ENCODE measurements around the gene LIMS4.
"Not testable (repeated sequence)": the region's sequence is repeated elsewhere in the genome, so short reads cannot be mapped to it uniquely, and the experiment has no call there.

Gene LIMS4

GRCh38 chr2:110449127-110449947 is 23.3 kb downstream of the LIMS4 start:
- not testable (repeated sequence) for DNase-seq

- DNase-seq = not testable (repeated sequence)
These were observed 26.0 kb downstream of the LIMS4 start for GRCh38 chr2:110446644-110447043.

GRCh38 chr2:110443305-110444005 is 29.2 kb downstream of the LIMS4 start:
- not testable (repeated sequence) for DNase-seq

- not testable (repeated sequence) for DNase-seq
These were observed 30.7 kb downstream of the LIMS4 start for GRCh38 chr2:110441905-110442304.

GRCh38 chr2:110434565-110434964 is 38.1 kb downstream of the LIMS4 start:
- not testable (repeated sequence) for DNase-seq

- not testable (repeated sequence) for DNase-seq
These were observed 46.9 kb downstream of the LIMS4 start for GRCh38 chr2:110425725-110426124.

GRCh38 chr2:110424421-110424820 is 48.2 kb downstream of the LIMS4 start:
- not testable (repeated sequence) for DNase-seq

GRCh38 chr2:110423574-110423962 is 49.0 kb downstream of the LIMS4 start:
- not testable (repeated sequence) for DNase-seq

GRCh38 chr2:110422852-110423573 is 49.6 kb downstream of the LIMS4 start:
- not testable (repeated sequence) for DNase-seq

GRCh38 chr2:110420641-110421354 is 51.8 kb downstream of the LIMS4 start:
- DNase-seq = not testable (repeated sequence)

GRCh38 chr2:110407142-110407541 is 65.5 kb downstream of the LIMS4 start:
- DNase-seq = not testable (repeated sequence)

GRCh38 chr2:110404988-110405387 is 67.6 kb downstream of the LIMS4 start:
- DNase-seq = not testable (repeated sequence)

- not testable (repeated sequence) for DNase-seq
These were observed 68.4 kb downstream of the LIMS4 start for GRCh38 chr2:110404246-110404645.

- DNase-seq = not testable (repeated sequence)
These were observed 71.5 kb downstream of the LIMS4 start for GRCh38 chr2:110401001-110401618.

GRCh38 chr2:110399378-110399777 is 73.2 kb downstream of the LIMS4 start:
- not testable (repeated sequence) for DNase-seq

GRCh38 chr2:110395990-110396389 is 76.6 kb downstream of the LIMS4 start:
- DNase-seq = not testable (repeated sequence)
